HG02884 (cell line): ENCODE measurements around the gene FAM53B.
A peak's percentile ranks its signal among the peaks of the same experiment; 100 is the strongest.

ENCODE experiments used
- ATAC-seq: cut with Tn5 transposase; IDR thresholded peaks from one replicate; pipeline ENCODE4 v1.9.1; 2021; ENCODE audit warnings: mild to moderate bottlenecking, moderate library complexity; ENCODE audit not compliant: unreplicated experiment

FAM53B gene

DNA sequence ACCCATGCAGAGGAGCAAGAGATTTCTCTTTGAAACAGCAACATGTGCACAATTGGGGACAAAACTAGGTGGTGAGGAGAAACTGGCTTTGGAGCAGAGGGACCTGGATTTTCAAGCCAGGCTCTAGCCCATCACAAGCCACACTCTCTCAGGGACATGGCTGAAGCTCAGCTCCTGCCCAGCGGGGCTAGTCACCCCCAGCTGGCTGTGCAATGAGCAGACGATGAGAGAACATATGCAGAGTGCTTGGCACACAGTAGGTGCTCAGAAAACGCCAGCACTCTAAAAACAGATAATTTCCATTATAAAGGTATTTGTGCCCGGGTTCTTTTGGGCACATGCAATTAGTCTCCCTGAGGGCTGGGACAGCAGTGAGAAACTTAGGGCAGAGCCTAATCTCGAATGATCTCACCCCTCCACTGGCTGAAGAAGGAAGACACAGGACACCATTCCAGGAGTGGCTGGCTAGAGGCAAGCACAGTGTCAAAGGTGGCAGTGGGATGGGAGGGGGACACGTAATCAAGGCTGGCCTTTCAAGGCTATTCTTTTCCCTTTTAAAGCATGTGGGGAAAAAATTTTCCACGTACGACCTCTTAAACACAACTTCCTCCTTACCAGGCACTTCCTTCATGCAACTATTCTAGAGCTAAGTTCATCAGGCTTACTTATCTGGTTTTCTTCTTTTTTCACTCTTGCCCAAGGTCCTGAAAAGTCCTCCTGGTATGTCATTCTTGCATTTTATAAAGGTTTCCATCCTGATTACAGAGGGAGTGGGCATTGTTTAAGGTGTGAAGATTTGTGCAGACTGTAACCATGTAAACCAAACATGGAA is 15.1 kb downstream of the FAM53B start:
- ATAC-seq, result no peak

- ATAC-seq, result no peak
Measured at GRCh38 chr10:124728071-124728829, 15.9 kb downstream of the FAM53B start.

DNA sequence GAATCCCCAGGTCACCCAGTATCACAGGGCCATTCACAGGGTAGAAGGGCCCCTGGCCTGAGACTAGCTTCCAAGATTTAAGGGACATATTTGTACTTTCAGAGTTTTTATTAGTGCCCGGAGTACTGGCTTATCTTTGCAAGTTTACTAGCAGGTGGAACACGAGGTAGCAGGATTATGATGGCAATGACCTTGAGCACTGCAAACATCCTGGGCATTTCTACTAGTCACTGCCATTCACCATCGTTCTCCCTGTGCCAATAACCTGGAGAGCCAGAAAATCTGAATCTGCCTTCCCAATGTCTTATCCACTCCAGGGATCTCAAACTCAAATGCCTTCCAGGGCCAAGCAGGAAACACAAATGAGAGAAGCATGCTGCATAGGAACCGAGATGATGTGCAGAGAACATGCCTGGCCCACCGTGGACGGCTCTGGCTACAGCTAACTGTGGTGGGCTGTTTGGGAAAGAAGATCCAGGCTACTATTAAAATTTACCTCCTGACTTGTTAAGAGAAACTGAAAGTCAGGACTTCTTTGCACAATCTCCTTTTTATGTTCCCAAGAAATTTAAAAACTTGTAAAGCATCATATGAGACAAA is 16.7 kb downstream of the FAM53B start:
- no peak for ATAC-seq

GRCh38 chr10:124725791-124726190 is 18.4 kb downstream of the FAM53B start:
- no peak for ATAC-seq

DNA sequence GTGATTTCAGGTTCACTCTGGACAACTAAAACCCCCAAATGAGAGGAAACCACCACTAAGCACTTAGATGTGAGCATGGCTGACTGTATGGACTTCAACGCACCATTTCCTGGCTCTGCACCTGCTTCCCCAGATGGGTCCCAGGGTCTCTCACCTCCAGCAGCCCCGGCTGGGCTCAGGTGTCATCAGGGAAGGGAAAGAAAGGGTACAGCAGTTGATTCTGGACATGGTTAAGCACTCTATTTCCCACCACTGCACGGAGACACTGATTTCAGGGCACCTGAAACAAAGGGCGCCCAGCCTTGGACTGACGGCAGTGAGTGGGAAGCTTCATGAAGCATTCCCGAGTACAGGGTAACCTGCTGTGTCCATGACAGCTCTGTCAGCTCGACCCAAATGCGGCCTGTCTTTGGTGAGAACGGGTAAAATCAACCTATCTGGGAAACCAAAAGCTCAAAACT is 19.0 kb downstream of the FAM53B start:
- ATAC-seq, result no peak

DNA sequence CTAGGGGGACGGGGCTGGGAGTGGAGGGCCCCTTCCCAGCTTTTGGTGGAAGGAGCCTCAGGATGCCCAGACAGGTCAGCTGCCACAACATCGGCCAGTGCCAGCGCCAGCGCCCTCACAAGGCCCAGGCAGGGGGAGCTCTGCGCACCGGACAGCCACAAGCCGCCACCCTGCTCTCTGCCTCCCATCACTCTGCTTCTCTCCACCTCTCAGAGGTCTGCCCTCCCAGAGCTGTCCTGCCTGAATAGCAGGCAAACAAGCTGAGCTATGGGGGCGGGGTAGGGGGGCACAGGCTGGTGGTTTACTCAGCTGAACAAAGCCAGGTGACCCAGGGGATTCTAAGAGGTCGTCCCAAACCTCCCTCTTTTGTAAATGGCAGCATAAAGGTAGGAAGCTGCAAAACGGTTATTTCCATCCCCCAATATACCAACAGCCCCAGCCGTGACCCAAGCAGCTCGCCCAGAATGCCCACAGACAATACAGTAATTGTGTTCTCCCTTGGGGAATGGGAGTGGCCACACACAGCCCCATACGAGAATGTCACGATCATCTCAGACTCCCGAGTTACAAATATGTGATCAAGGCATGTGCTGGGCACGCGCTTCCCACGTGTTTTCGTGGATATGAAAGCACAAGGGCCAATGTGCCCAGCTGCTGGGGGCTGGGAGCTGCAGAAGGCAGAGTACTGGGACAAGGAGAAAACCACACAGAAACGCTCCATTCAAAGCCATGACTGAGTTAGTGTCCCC is 19.7 kb downstream of the FAM53B start:
- ATAC-seq, result no peak

- no peak for ATAC-seq
Measured at GRCh38 chr10:124723826-124724225, 20.4 kb downstream of the FAM53B start.

DNA sequence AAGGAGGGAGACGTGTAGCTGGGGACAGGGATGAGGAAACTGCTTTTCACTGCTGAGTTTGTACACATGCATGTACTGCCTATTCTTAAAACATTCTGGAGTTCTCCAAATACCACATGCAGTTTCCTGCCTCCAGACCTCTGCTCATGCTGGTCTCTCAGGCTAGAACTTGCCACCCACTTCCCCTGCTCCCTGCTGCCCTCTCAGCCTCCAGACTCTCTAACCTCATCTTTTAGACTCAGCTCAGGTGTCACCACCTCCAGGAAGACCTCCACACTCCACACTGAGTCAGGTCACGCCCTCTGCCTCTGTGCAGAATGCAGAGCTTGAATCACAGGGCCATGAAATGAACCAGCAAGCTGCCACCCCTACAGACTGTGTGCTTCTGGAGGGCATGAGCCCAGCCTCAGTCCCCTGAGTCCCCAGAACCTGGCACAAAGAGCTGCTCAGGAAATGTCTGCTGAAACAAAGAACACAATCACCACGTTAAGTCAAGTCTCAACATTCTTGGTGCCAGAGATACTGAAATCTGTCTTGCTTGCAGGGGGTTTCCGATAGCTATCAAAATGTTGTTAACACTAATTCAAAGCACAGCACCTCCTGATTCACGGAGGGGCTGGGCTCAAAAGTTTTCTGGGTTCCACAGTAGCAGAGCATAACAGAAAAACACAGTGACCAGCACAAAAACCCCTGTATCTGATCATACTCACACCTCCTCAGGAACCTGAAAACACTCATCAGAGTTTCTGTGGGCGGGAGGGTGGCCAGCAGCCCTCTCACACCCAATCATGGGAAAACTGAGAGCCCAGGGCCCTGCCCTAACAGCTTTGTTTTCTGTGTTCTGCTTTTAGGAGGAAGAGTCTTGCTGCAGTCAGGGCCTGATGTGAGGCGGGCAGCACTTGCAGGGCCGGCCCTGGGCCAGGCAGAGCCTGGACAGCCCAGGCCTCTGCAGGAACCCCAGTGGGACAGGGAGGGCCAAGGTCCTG is 21.1 kb downstream of the FAM53B start:
- ATAC-seq, result peak; percentile 64

GRCh38 chr10:124721330-124722045 is 22.7 kb downstream of the FAM53B start:
- ATAC-seq, result no peak

DNA sequence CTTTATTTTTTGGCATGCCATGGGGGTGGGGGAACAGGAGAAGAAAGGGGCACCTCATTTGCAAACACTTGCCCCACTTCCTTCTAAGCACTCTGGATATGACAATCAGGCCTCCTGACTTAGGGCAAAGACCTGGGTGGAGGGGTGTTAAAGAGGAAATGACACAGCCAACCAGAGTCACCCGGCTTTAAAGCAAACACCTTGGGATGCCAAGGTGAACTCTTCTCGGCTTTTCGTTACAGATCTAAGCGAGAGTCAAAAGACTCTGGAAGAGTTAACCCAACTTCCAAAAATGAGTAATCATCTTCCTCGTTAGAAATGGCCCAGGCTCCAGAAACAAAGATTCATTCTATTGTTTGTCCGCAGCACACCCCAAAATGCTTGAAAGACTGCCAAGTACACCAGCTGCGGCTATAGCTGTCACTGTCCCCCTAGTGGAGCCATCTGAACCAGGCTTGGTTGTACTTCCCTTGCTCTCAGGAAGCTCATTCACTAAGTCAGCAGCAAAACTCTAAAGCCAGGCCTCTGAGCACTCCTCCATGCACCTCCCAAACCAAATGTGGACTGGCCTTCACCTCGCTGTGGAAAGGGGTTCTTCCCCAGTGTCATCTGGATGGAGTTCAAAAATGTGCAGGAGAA is 24.8 kb downstream of the FAM53B start:
- peak; percentile 40 for ATAC-seq

DNA sequence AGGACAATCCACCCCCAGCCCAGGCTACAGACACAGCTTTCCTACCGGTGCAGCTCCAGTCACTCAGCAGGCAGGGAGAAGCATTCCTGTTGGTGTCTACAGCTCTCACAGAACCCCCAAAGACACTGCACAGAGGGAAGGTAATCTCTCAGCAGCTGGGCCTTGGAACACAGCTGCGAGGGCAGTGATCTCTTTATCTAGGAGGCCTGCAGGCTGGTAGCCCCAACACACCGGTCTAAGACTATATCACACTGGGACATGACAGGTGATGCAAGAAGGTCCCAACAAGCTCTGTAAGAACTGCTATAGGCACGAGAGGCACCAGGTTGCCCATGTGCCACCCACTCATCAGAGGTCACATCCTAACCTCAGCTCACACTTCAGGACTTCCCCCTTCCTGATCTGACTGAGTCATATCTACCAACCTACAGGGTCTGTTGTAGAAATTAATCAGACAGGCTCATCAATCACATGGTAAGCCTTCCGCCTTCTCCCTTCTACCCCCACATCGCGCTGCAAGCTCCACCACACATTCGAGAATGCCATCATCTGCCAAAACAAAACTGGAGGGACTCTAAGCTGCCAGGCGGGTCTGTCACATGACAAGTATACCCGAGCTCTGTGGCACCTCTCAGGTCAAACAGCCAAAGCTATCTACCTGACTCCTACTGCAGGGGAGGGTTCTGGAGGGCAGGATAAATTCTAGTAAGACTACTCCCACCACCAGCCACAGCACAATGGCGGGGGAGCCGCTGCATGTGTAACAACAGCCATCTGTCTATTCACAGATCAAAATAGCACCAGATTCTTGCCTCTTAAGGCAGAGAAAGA is 26.1 kb downstream of the FAM53B start:
- peak; percentile 50 for ATAC-seq

DNA sequence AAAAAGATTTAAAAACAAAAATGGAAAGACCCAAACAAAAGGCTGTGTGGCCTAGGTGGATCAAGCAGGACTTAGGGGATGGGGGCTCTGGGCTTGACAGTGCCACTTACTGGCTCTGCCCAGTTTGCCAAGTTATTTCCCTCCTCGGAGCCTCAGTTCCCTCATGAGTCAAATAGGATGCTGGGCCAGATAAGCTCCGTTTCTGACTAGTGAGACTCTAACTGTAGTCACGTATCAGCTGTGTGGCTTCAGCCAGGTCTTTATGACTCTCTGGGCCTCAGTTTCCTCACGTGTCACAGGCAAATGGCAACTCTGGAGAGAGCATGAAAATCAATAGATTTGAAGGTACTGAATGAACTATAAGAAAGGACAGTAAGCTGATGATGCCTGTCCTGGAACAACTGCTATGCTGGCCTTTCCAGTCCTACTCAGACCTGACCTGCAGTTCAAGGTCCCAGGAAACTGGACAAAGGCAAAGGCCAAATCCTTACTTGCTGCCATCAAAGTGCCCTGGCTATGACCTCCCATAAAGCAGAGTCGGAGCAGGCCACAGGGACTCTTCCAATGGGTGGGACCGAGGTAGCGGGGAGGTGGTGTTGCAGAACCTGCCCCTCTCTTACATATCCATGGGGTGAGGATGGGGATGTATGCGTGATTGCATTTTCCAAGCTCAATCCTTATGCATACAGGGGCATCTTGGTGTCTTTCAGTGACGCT is 27.0 kb downstream of the FAM53B start:
- no peak for ATAC-seq

GRCh38 chr10:124716369-124716768 is 27.8 kb downstream of the FAM53B start:
- no peak for ATAC-seq

DNA sequence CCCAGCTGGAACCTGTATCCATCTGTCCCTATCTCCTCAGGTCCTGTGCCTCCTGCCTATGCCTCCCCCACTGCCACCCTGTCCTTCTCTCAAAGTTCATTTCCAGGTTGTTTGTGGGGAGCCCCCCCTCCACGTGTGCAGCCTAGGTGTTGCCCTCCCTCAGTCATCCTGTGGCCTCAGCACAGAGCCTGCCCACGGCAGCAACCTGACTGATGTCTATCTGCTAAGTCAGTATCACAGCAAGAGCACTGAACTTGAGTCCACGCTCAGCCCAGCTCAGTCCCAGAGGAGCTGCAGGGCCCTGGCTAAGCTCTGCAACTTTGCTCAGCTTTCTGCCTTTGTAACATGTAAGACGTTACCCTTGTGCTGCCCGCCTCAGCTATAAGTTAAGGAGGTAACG is 28.7 kb downstream of the FAM53B start:
- no peak for ATAC-seq

DNA sequence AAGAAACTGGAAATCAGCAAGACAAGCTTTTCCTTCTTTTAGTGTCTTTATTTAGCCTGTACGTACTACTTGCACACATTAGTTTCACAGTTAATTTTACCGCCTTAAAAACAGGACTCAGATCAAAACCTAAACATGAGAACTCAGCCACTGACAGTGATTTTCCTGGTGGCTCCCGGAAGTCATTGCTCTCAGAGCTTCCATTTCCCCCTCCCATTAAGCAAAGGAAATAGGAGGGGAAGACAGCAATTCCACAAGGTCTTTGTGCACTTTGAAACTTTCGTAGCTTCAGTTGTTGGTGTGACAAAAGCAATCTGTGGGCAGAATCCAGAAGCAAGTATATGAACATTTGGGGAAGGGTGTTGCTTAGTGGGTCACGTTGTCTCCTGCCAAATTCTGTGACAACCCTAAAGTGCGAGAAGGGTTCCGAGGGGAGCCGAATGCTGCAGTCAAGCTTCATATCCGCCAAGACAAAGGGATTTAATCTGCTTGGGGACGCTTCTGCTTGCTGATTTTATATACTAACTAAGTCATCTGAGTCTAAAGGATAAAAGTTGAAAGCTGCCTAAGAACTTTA is 30.4 kb downstream of the FAM53B start:
- no peak for ATAC-seq

- ATAC-seq, result no peak
Measured at GRCh38 chr10:124712704-124713407, 31.3 kb downstream of the FAM53B start.
